ENCODE results near the gene KCNIP1. TPM values are rescaled to one million over a fixed set of nuclear protein-coding genes. Genes with fewer than 3 reads are reported as not detected.

KCNIP1 gene
- total RNA-seq, 4 donors from 2014 or later, result 4.8 to 9.2 (median 7.3) TPM; not detected in 1

- DNase-seq (ENCODE audit: low spot score in 2 of 2), result no peak
- no peaks in the 10 kb centered on the region for H3K27me3 ChIP-seq
Observed at GRCh38 chr5:170510559-170510958, 6.7 kb downstream of the KCNIP1 start.

DNA sequence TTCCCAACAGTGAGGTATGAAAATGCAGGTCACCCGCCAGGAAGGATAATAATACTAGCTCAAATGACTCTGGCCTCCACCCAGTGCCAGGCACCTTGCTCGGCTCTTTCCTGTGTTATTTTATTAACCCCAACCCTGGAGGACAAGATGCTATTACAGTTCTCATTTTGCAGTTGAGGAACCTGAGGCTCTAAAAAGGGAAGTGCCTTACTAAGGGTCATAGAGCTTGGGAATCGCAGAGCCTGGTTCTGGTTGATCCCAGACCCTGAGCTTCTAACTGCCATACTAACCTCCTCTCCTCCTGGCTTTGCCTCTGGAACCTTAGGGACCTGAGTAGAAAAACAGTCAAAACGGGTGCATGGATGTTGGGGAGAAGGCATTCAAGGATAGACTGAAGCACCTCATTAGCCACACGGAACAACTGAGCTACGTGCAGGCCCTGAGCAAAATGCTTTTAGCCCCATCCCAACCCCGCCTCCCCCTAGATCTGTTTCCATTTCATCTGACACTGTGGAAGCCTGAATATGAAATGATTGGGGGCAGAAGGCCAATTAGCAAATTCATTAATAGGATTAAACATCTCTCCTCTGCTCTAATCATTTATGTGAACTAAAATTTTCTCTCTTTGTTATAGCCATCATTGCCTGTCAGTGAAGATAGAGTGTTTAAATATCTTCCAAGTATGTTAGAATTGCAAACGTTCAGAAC, 7.9 kb downstream of the KCNIP1 start:
- TF ChIP-seq EP300 (IDR thresholded peaks at IDR 0.05) (no peak), POLR2A (IDR thresholded peaks at IDR 0.05) (no peak)
- TF ChIP-seq, protein P1, sequence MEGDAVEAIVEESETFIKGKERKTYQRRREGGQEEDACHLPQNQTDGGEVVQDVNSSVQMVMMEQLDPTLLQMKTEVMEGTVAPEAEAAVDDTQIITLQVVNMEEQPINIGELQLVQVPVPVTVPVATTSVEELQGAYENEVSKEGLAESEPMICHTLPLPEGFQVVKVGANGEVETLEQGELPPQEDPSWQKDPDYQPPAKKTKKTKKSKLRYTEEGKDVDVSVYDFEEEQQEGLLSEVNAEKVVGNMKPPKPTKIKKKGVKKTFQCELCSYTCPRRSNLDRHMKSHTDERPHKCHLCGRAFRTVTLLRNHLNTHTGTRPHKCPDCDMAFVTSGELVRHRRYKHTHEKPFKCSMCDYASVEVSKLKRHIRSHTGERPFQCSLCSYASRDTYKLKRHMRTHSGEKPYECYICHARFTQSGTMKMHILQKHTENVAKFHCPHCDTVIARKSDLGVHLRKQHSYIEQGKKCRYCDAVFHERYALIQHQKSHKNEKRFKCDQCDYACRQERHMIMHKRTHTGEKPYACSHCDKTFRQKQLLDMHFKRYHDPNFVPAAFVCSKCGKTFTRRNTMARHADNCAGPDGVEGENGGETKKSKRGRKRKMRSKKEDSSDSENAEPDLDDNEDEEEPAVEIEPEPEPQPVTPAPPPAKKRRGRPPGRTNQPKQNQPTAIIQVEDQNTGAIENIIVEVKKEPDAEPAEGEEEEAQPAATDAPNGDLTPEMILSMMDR (IDR thresholded peaks at IDR 0.05), result no peak
- Histone ChIP-seq H3K4me3 (no peak overlapping the region), H3K4me1 (peaks cover 0 to 11% (median 0%) of the 10 kb centered on the region in 4 donors), H3K9me3 (no peaks in the 10 kb centered on the region), H3K27me3 (no peaks in the 10 kb centered on the region), H3K27ac (no peak overlapping the region), H3K36me3 (no peaks in the 10 kb centered on the region)
- 77 to 80% methylated on average over 8 of the region's 8 CpGs for WGBS, 2 donors
- no peak for DNase-seq (ENCODE audit: low spot score in 2 of 2)

More at GRCh38 chr5:170510559-170510958, 6.7 kb downstream of the KCNIP1 start:
- peaks cover 0 to 11% (median 0%) of the 10 kb centered on the region in 4 donors for H3K4me1 ChIP-seq
- H3K27ac ChIP-seq, result no peak overlapping the region
- TF ChIP-seq POLR2A (IDR thresholded peaks at IDR 0.05) (no peak), EP300 (IDR thresholded peaks at IDR 0.05) (no peak)
- TF ChIP-seq, protein P1 (IDR thresholded peaks at IDR 0.05), result no peak
- 75 to 78% methylated on average over 5 of the region's 5 CpGs for WGBS, 2 donors
- H3K9me3 ChIP-seq, result no peaks in the 10 kb centered on the region
- H3K36me3 ChIP-seq, result no peaks in the 10 kb centered on the region
- H3K4me3 ChIP-seq, result no peak overlapping the region

DNA sequence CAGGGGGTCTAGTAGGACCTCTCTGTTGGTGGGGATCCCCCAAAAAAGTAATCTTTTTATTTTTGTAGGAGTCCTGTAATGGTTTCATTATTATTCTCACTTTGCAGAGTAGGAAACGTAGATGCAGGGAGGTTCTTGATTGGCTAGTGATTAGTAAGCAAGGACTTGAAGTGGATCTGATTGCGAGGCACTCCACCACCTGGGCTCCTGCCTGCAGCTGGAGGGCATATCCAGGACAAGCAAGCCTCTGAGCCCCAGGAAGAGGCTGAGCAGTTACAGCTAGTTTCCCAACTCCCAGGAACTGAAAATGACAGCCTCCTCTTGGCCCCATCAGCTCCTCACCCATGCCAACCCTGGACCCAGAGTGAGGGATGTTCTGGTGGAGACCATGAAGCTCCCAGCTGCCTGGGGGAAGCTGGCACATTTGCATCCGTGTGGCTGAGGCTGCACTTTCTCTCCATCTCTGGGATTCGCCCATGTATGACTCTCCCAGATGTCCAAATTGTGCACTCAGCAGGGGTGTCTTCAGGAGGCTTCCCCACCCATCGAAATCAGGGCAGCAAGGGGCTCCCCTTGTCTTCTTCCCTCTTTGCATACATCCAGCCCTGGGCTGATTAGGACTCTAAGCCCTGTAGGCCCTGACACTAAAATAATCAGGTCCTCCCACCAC, 10.2 kb downstream of the KCNIP1 start:
- H3K27ac ChIP-seq, result no peak overlapping the region
- H3K36me3 ChIP-seq, result no peaks in the 10 kb centered on the region
- H3K9me3 ChIP-seq, result no peaks in the 10 kb centered on the region
- H3K27me3 ChIP-seq, result no peaks in the 10 kb centered on the region
- H3K4me1 ChIP-seq, result peaks cover 0 to 3% (median 0%) of the 10 kb centered on the region in 4 donors
- WGBS, 2 donors, result 73 to 79% methylated on average over 5 of the region's 5 CpGs
- TF ChIP-seq, protein P1 (IDR thresholded peaks at IDR 0.05), result no peak
- TF ChIP-seq POLR2A (IDR thresholded peaks at IDR 0.05) (no peak), EP300 (IDR thresholded peaks at IDR 0.05) (no peak)
- DNase-seq (ENCODE audit: low spot score in 2 of 2), result no peak
- no peak overlapping the region for H3K4me3 ChIP-seq

DNA sequence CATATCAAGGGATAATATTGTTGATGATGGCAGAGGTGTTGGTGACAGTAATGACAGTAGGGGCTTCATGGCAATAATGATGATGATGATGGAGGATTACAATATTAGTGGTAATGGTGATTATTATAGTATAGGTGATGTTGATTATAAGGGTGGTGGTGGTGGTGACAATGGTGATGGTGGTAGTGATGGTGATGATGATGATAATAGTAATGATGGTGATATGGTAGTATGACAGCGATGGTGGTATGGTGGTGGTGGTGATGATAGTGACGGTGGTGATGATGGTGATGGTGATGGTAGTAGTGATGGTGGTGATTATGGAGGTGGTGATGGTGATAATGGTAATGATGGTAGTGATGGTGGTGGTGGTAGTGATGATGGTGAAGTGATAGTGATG, 13.6 kb downstream of the KCNIP1 start:
- no peaks in the 10 kb centered on the region for H3K27me3 ChIP-seq
- H3K27ac ChIP-seq, result no peak overlapping the region
- peaks cover 0 to 7% (median 0%) of the 10 kb centered on the region in 4 donors for H3K9me3 ChIP-seq
- peaks cover 0 to 5% (median 0%) of the 10 kb centered on the region in 4 donors for H3K4me1 ChIP-seq
- 96% methylated on average over 2 of the region's 2 CpGs for WGBS, 2 donors
- DNase-seq (ENCODE audit: low spot score in 2 of 2), result no peak
- TF ChIP-seq, protein P1 (IDR thresholded peaks at IDR 0.05), result no peak
- TF ChIP-seq POLR2A (IDR thresholded peaks at IDR 0.05) (no peak), EP300 (IDR thresholded peaks at IDR 0.05) (no peak)
- H3K36me3 ChIP-seq, result no peaks in the 10 kb centered on the region
- H3K4me3 ChIP-seq, result no peak overlapping the region

GRCh38 chr5:170518277-170518676, 14.5 kb downstream of the KCNIP1 start:
- Histone ChIP-seq H3K27ac (no peak overlapping the region), H3K4me3 (no peak overlapping the region), H3K27me3 (no peaks in the 10 kb centered on the region), H3K4me1 (peaks cover 0 to 13% (median 4%) of the 10 kb centered on the region in 4 donors), H3K9me3 (peaks cover 0 to 7% (median 0%) of the 10 kb centered on the region in 4 donors), H3K36me3 (no peaks in the 10 kb centered on the region)
- no peak for TF ChIP-seq EP300 (IDR thresholded peaks at IDR 0.05)
- TF ChIP-seq, protein P1 (IDR thresholded peaks at IDR 0.05), result no peak
- no peak for TF ChIP-seq POLR2A (IDR thresholded peaks at IDR 0.05)
- DNase-seq (ENCODE audit: low spot score in 2 of 2), result no peak
- WGBS, 2 donors, result 61 to 66% methylated on average over 5 of the region's 5 CpGs

All from tibial nerve (tissue), 4 donors.